Effector memory CD4-positive, alpha-beta T cell (primary cell): ENCODE data around the gene CDC27.
A peak's percentile ranks its signal among the peaks of the same experiment; 100 is the strongest.
"Not testable (repeated sequence)": the region's sequence is repeated elsewhere in the genome, so short reads cannot be mapped to it uniquely, and the experiment has no call there.

Source experiments
- DNase-seq, 3 donors: peaks; one replicate each; pipeline ENCODE4 v3.0.0-alpha.2; 2020
- H3K27ac ChIP-seq: 2 replicates; pipeline ENCODE4 v1.7.0; 2013; ENCODE audit warnings: mild to moderate bottlenecking, low read length, moderate library complexity; ENCODE audit not compliant: insufficient read depth, poor library complexity, severe bottlenecking
- H3K27me3 ChIP-seq: replicated peaks from 2 replicates; pipeline ENCODE4 v1.7.0; 2013; ENCODE audit warnings: mild to moderate bottlenecking, low read length; ENCODE audit not compliant: insufficient read depth, control insufficient read depth, poor library complexity, severe bottlenecking
- H3K36me3 ChIP-seq: 2 replicates; pipeline ENCODE4 v1.7.0; 2013; ENCODE audit warnings: mild to moderate bottlenecking, low read length, moderate library complexity; ENCODE audit not compliant: control insufficient read depth, insufficient read depth
- H3K4me1 ChIP-seq: 2 replicates; pipeline ENCODE4 v1.7.0; 2013; ENCODE audit warnings: low read length, mild to moderate bottlenecking; ENCODE audit not compliant: control insufficient read depth, insufficient read depth, poor library complexity, severe bottlenecking
- H3K4me3 ChIP-seq: 2 replicates; pipeline ENCODE4 v1.7.0; 2013; ENCODE audit warnings: low read length, low read depth, mild to moderate bottlenecking; ENCODE audit not compliant: insufficient read depth, poor library complexity, severe bottlenecking
- H3K9me3 ChIP-seq: 2 replicates; pipeline ENCODE4 v1.7.0; 2013; ENCODE audit warnings: mild to moderate bottlenecking, low read length, moderate library complexity; ENCODE audit not compliant: control insufficient read depth

CDC27 gene

DNA sequence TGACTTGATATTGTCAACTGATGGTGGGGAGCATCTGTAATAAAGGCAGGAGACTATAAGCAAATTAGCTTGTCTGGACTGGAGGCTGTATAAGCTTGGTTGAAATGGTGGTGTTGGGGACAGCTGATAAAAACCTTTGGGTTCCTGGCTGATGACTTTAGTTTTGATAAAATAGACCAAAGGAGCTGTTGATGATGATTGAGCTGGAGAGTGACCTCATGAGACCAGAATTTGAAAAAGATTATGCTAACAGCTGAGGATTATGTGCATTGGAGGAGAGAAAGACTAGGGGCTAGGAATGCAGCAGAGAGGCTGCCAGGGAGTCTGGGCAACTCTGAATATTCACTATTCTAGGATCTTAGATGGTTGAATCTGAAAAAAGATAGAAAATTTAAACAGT is 8.7 kb upstream of the CDC27 start:
- Histone ChIP-seq H3K36me3 (no peaks in the 10 kb centered on the region), H3K4me3 (no peak overlapping the region), H3K27me3 (no peaks in the 10 kb centered on the region), H3K27ac (no peak overlapping the region), H3K4me1 (no peaks in the 10 kb centered on the region), H3K9me3 (no peaks in the 10 kb centered on the region)
- DNase-seq: no peak

DNA sequence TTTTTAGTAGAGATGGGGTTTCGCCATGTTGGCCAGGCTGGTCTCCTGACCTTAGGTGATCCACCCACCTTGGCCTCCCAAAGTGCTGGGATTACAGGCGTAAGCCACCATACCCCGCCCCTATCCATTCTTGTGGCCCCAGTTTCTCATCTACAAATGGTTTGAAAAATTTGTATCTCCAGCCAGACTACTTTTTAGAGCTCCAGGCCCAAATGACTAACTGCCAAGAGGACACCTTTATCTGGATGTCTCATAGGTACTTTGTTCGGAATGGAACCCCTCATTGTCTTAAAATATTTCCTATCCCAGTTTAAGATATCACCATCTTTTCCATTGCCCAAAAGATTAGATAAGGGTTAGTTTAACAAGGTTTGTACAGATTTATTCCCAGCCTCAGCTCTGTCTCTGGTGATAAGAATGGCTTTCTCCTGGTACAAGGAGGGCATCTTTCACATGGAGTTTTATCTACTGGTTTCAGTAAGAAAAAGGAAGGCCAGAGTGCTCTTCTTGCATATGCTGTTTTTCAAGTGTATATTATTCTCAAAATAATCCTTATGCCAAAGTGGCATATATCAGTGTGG is 4.9 kb upstream of the CDC27 start:
- Histone ChIP-seq H3K4me1 (peaks cover 3% of the 10 kb centered on the region), H3K27ac (no peak overlapping the region), H3K9me3 (no peaks in the 10 kb centered on the region), H3K4me3 (no peak overlapping the region), H3K36me3 (no peaks in the 10 kb centered on the region), H3K27me3 (no peaks in the 10 kb centered on the region)
- no peak for DNase-seq

DNA sequence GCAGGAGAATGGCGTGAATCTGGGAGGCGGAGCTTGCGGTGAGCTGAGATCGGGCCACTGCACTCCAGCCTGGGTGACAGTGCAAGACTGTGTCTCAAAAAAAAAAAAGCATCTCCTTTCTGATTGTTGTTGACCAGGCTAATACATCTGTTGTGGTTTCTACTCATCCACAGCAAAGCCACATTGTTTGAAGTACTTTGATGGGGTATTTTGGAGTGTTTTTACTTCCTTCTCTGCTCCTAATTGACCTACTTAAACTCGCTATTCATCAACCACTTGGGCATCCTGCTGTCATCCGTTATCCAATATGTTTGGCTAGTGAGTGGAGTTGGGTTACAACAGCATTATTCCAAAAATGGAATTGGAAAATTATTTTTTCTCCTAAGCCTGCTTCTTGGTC is 3.5 kb upstream of the CDC27 start:
- no peak for DNase-seq
- no peak overlapping the region for H3K27ac ChIP-seq
- H3K27me3 ChIP-seq: no peaks in the 10 kb centered on the region
- H3K4me3 ChIP-seq: no peak overlapping the region
- no peaks in the 10 kb centered on the region for H3K9me3 ChIP-seq
- H3K36me3 ChIP-seq: no peaks in the 10 kb centered on the region
- H3K4me1 ChIP-seq: peaks cover 3% of the 10 kb centered on the region

DNA sequence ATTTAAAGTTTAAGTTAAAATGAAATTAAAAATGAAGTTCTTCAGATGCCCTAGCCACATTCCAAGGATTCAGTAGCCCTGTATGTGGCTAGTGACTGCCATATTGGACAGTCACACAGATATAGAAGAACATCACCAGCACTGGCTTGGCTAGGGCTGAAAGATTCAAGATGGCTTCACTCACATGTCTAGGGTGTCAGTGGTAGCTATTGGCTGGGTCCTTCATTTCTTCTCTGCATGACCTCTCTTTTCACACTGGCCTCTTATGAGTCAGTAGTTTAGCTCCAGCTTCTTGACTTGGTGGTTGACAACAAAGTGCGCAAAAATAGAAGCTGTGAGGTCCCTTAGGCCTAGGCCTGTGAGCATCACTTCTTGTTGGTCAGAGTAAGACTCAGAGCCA is 1.7 kb upstream of the CDC27 start:
- H3K9me3 ChIP-seq: no peaks in the 10 kb centered on the region
- H3K36me3 ChIP-seq: no peaks in the 10 kb centered on the region
- no peak for DNase-seq
- H3K4me3 ChIP-seq: no peak overlapping the region
- H3K27ac ChIP-seq: no peak overlapping the region
- H3K4me1 ChIP-seq: peaks cover 6% of the 10 kb centered on the region
- no peaks in the 10 kb centered on the region for H3K27me3 ChIP-seq

DNA sequence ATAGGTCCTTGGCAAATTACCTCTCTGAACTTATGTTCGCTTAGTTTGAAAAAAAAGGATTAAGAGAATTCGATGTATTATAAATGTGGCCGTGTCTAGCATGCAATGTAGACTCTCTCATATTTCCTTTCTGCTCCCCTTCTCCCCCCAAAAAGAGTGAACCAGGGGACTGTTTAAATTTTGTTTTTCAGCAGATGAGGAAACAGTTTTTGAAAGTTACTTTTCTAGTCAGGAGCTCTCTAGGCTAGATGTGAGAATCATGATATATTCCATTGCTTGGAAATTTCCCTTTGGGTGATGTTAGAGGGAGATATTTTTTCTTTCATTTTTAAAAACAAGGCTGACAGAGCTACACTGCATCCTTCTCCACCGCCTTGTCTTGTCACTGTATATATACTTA is 1.1 kb upstream of the CDC27 start:
- DNase-seq: no peak
- H3K9me3 ChIP-seq: no peaks in the 10 kb centered on the region
- peaks cover 6% of the 10 kb centered on the region for H3K4me1 ChIP-seq
- no peaks in the 10 kb centered on the region for H3K36me3 ChIP-seq
- H3K27me3 ChIP-seq: no peaks in the 10 kb centered on the region
- no peak overlapping the region for H3K4me3 ChIP-seq
- H3K27ac ChIP-seq: no peak overlapping the region

DNA sequence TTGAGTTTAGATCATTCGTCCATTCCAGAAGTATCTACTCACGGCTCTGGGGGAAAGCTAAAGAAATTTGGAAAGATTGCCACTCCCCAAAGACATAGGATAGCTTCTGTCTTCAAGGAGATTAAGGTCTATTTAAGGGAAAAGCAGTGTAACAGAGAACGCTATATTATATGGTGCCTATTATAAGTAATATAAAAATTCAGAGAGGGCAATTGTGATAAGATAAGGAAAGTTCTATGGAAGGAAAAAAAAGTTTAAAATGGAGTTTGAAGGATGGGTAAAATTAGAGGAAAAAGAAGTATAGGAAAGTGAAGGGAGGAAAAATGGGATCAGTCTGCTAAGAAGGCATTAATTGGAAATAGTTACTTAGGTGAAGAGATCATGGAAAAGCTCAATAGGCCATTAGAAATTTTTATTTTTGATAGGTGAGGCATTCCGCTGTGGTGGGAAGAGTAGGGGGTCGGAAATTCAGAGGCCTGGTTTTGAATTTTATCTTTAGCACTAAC is 690 bp upstream of the CDC27 start:
- Histone ChIP-seq H3K4me3 (no peak overlapping the region), H3K4me1 (peaks cover 6% of the 10 kb centered on the region), H3K9me3 (no peaks in the 10 kb centered on the region), H3K27me3 (no peaks in the 10 kb centered on the region), H3K36me3 (no peaks in the 10 kb centered on the region), H3K27ac (peak overlapping the region; percentile 44)
- no peak for DNase-seq

DNA sequence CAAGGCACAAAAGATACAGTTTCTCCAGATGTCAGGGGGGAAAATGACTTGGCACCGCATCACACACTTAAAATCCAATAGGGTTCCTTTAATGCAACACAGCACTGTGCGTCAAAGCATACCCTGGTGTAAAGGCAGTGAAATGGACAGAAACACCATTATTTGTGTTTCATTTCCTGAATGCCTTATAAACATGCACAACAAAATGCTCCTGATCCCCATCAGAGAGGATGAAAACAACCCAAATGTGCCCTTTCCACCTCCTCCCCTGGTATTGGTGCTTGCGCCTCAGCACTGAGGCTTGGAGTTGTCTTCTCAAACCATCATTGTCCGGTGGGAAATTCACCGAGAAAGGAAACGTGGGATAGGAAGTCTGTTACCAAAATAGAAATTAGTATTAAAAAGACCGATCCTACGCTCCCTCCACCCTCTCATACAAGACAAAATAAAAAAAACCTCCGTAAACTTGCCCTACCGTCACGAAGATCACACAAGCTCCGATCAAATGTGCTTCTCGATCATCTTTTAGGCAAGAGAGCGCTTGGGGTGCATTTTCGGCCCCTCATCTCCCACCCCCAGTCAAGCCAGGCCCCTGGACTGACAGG is 722 bp downstream of the CDC27 start:
- no peak for DNase-seq
- no peaks in the 10 kb centered on the region for H3K9me3 ChIP-seq
- H3K27ac ChIP-seq: peak overlapping the region; percentile 93
- H3K4me3 ChIP-seq: peak overlapping the region; percentile 87
- H3K36me3 ChIP-seq: no peaks in the 10 kb centered on the region
- no peaks in the 10 kb centered on the region for H3K27me3 ChIP-seq
- H3K4me1 ChIP-seq: peaks cover 9% of the 10 kb centered on the region

DNA sequence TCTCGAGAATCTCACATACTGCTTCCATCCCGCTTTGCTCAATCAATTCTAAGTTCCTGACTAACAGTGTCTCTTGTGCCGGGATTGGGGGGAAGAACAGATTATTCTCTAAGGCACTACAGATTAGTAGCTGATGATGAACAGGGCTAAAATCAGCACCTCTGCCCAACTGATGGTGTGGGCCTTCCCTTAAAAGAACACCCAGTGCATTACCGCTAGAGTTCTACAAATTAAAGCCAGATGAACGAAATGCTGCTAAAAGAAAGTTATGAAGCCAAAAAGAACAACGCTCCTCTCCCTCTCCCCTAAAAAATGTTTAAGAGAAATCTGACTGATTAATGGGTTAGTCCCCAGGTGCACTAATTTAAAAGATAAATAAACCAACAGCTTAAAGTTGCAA is 4.4 kb downstream of the CDC27 start:
- Histone ChIP-seq H3K36me3 (no peaks in the 10 kb centered on the region), H3K27ac (no peak overlapping the region), H3K27me3 (no peaks in the 10 kb centered on the region), H3K9me3 (no peaks in the 10 kb centered on the region), H3K4me1 (peaks cover 7% of the 10 kb centered on the region), H3K4me3 (no peak overlapping the region)
- DNase-seq: no peak

DNA sequence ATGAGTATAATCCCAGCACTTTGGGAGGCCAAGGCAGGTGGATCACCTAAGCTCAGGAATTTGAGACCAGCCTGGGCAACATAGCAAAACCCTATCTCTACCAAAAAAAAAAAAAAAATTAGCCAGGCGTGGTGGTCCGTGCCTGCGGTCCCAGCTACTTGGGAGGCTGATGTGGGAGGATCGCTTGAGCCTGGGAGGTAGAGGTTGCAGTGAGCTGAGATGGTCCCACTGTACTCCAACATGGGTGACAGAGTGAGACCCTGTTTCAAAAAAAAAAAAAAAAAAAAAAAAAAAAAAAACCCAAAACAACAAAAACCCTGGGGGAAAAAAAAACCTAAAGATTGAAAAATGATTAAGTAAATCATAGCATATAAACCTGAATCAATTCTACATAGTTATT is 8.1 kb downstream of the CDC27 start:
- H3K4me1 ChIP-seq, H3K27me3 ChIP-seq, DNase-seq, H3K9me3 ChIP-seq, H3K27ac ChIP-seq, H3K4me3 ChIP-seq, H3K36me3 ChIP-seq: not testable (repeated sequence)

DNA sequence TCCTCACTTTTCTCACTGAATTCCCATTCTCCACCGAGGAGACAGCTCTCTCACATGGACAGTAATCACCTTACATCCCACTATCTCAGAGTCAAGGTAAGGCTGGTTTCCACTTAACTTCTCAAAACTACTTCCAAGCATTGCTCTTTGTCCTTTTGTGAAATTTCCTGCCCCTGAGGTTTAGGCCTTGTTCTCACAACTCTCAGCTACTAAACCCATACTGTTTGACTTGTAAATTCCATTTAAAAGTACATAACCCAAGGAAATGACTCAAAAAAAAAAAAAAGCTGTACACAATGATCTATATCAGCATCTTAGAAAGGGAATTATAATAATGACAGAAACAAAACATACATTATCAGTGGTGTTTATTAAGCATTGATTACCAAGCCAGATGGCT is 8.8 kb downstream of the CDC27 start:
- Histone ChIP-seq H3K36me3 (no peaks in the 10 kb centered on the region), H3K4me1 (peaks cover 7% of the 10 kb centered on the region), H3K27me3 (no peaks in the 10 kb centered on the region), H3K4me3 (no peak overlapping the region), H3K27ac (no peak overlapping the region), H3K9me3 (no peaks in the 10 kb centered on the region)
- no peak for DNase-seq
